COLO668 (cell line): ENCODE measurements around the gene B4GALT4.
"Not testable (repeated sequence)": the region's sequence is repeated elsewhere in the genome, so short reads cannot be mapped to it uniquely, and the experiment has no call there.

ENCODE experiments used
- DNase-seq: peaks from one replicate; lab custom pipeline; 2025; ENCODE audit not compliant: unreplicated experiment; lab: John Stamatoyannopoulos, UW

B4GALT4 gene, protein sequence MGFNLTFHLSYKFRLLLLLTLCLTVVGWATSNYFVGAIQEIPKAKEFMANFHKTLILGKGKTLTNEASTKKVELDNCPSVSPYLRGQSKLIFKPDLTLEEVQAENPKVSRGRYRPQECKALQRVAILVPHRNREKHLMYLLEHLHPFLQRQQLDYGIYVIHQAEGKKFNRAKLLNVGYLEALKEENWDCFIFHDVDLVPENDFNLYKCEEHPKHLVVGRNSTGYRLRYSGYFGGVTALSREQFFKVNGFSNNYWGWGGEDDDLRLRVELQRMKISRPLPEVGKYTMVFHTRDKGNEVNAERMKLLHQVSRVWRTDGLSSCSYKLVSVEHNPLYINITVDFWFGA

DNA sequence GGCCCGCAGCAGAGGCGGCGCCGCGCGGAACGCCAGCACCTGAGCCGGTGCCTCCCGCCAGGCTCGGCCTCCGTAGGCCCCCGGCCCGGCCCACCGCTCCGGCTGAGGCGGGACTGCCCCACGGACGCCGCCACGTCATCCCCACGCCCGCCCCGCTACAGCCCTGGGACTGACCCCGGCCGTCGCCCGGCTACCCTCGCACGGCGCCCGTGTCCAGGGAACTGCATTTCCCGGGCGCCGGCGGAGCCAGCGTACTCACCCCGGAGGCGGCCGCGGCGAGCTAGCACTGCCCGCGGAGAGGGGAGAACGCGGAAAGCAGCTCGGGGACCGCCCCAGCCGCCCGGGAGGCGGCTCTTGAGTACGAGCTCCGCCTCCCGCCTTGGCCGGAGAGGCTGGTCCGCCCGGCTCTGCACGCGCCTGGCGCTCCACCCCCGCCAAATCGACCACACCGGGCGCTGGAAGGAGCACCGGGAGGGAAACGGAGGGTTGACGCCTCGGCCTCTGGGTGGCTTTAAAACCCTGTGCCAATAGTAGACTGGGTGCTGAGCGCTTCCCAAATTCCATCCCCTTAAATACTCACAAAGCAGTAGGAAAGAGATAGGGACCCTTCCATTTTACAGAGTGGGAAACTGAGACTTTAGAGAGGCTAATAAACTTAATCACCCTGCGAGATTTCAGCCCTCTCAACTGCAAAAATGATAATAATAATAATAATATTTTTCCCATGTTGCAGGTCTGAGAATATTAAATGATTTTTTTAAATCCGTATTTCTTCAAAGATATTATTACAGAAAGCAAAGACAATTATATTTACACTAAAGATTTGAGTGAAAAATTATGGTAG, at the start of gene B4GALT4:
Gene B4GALT4, minus strand, starts transcription at position 288 of the 844 bp plus-strand sequence. CDS start 10,779 bp downstream, outside the sequence.
- DNase-seq, result peak; percentile 89

DNA sequence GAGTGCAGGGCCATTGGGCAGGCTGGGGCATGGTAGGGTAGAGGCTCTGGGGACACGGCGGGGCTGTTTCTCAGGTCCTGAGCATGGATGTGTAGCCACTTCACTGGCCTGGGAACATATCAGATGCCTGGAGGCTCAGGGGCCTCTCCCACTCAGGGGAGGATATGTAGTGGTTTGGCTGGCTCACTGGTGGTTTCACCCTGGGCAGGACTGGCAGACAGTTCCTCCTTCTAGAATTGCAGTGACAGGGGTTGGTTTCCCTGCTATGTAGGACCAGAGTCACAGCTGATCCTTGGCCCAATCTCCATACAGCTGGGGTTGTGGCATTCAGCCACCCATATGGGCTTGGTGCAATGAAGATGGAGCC, 48.7 kb upstream of the B4GALT4 start:
- no peak for DNase-seq

DNA sequence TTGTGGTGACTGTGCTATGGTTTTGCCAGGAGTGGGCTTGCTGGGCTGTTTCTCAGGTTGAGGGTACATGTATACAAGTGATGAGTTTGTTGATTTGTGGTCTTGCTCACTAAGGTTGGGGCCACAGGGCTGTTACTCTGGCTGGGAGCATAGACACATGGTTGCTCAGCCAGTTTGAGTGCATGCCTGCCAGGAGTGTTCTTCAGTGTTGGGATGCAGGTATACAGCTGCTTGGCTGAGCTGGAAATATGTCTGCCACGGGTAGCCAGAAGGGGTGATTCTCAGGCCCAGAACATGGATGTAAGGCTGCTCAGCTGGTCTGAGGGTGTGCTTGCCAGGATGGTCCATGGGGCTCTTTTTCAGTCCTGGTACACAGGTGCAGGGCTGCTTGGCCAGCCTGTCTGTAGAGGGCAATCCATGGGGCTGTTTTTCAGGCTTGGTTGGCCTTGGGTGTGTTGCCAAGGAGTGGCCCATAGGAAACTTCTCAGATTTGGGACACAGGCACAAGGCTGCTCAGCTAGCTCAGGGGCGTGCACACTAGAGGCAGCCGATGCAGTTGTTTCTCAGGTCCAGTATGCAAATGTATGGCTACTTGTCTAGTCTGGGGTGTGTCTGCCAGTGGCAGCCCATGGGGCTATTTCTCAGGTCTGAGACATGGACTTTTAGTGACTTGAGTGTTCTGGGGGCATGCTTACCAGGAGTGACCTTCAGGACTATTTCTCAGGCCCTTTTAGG, 48.2 kb upstream of the B4GALT4 start:
- DNase-seq, result no peak

DNA sequence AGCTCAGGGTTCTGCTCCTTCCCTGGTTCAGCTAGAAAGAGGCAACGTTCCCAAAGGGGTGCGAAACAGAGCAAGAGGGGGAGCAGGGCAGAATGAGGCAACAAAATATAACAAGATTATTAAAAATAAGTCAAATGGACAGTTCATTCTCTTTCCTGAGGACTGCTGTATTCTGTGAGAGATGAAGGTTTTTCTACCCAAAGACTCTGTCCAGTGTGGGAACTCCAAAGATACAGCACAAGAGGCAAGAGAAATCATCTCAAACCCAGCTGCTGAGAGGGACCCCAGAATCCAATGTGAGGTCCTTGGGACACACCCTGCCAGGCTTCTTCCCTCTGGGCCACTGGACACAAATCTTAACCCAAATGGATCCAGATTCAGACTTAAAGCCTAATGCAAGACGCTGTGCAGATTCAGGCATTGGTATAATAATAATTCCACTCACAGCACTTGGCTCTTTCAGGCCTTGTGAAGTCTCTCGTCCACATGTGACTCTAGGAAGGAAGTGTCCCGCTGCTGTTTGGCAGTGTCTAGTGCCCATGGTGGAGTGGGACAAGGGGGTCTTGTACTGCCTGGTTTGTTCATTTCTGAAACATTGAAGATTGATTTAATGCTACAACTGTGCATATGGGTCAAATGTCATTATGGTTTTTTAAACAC, 39.0 kb upstream of the B4GALT4 start:
- no peak for DNase-seq

DNA sequence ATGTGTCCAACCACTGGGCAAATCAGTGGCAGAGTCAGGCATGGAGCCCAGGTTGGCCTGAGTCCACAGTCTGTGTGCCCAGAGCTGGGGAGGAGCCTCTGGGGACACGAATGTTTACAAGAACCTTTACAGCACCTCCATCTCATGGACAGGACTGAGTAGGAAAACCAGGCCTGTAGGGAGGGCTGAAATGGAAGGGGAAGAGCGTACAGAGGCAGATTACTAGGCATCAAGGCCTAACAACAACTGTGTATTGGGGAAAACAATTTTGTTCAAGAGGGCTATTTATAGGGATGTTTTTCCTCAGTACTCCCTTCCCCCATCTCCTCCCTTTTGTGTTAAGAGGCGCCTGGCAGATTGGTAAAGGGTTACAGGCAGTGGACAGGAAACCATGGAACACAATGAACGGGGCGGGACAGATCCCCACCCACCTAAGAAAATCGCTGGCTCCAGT, 38.5 kb upstream of the B4GALT4 start:
- DNase-seq, result no peak

DNA sequence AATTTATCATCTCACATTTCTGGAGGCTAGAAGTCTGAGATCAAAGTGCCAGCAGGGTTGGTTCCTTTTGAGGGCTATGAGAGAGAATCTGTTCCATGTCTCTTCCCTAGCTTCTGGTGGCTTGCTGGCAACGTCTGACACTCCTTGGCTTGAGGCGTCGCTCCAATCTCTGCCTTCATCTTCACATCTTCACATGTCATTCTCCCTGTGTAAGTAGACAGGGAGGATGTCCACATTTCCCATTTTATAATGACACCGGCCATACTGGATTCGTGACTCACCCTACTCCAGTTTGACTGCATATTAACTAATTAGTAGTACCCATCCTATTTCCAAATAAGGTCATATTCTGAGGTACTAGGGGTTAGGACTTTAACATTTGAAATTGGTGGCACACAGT, 36.0 kb upstream of the B4GALT4 start:
- no peak for DNase-seq

DNA sequence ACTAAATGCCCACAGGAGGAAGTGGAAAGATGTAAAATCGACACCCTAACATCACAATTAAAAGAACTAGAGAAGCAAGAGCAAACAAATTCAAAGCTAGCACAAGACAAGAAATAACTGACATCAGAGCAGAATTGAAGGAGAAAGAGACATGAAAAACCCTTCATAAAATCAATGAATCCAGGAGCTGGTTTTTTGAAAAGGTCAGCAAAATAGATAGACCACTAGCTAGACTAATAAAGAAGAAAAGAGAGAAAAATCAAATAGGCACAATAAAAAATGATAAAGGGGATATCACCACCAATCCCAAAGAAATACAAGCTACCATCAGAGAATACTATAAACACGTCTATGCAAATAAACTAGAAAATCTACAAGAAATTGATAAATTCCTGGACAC, 29.5 kb upstream of the B4GALT4 start:
- not testable (repeated sequence) for DNase-seq

DNA sequence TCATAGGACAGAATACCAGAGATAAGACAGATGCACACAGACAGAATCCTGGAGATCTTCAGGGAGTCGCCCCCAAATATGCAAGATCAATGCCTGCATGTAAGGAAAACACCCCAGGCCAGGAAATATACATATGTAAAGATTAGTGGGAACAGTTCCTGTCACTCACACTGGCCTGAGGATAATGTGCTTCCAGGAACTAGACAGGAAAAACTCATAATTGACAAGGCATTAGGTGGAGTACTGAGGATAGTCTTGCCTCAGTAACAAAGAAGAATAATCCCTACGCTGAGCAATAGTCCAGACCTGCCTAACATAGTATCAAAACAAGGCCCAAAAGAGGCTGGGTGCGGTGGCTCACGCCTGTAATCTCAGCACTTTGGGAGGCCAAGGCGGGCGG, 20.4 kb upstream of the B4GALT4 start:
- no peak for DNase-seq

DNA sequence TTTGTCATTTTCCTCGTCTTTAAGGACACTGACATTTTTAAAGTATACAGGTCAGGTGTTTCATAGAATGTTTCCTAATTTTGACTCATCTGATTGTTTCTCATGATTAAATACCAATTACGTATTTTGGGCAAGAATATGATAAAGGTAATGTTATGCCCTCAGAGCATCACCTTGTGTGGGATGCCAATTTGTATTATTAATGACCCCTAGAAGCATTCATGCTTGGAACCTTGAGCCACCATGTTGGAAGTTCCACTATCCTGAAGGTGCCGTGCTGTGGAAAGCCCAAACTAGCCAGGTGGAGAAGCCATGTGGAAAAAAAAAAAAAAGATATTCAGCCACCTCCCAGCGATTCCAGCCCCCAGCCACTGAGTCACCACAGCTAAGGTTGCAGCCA, 19.1 kb upstream of the B4GALT4 start:
- DNase-seq, result no peak

DNA sequence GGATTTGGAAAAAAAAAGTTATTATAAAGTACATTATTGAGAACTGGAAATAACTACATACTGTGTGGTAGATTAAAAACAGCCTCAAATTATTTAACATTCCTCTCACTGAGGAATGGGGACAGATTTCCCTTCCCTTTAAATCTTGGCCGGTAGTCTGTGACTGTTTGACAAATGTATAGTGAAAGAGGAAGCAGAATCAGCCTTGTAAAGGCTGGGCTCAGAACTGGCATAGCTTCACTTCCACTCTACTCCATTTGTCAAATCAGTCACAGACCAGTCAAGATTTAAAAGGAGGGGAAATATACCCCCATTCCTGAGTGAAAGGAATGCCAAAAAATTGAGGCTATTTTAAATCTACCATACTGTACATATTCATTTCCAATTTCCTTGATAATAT, 18.2 kb upstream of the B4GALT4 start:
- DNase-seq, result no peak

DNA sequence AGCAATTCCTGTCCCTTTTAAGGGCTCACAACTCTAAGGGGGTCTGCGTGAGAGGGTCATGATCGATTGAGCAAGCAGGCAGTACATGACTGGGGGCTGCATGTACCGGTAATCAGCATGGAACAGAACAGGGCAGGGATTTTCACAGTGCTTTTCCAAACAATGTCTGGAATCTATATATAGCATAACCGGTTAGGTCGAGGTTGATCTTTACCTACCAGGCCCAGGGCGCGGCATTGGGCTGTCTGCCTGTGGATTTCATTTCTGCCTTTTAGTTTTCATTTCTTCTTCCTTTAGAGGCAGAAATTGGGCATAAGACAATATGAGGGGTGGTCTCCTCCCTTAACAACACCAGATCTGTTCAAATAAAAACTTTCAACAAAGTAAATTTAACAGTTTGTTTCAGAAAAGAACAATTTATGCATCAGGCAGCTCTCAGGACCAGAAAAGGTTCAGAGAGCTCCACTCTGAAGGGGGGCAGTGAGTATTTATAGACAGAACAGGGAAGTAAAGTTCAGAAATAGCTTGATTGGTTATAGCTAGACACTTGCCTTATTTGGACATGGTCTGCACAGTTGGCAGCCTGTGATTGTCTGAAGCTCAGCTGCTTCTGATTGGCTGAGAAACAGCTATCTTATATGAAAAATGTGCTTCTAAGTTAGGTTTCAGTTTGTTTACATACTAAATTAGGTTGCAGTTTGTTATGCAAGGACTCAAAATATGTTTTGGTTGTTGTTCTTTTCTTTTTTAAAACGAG, 17.2 kb upstream of the B4GALT4 start:
- DNase-seq, result no peak

DNA sequence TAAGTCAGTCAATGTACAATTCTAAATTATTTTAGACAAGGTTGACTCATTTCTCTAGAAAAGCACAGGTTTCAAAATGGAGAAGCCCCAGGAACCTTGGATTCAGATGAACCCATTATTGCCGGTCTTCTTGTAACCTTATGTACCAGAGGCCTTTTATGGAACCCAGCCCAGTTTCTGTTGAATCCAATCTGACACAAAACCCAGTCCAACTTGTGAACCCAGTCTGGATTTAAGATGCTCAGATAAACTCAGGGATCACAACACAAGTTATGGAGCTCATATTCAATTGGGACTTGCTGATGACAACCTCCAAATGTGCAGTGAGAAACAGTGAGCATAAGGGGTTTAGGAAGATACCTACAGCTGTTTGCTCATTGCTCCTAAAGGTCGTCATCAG, 16.4 kb upstream of the B4GALT4 start:
- no peak for DNase-seq

DNA sequence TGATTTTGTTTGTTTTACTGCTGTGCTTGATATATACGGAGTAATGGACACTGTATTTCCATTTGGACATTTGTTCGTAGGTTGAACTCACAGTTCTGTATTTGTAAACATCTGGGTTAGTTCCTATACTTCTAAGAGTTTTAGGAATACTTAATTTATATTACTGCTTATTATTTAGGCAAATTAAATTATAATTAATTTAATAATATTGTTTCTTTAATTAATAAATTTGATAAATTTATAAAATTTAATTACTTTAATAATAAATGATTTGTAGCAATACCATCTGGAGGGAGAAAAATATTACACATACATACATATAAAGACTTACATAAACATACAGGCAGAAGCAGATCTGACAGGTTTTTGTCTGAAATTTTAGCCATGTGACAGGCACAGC, 14.5 kb upstream of the B4GALT4 start:
- DNase-seq, result no peak

DNA sequence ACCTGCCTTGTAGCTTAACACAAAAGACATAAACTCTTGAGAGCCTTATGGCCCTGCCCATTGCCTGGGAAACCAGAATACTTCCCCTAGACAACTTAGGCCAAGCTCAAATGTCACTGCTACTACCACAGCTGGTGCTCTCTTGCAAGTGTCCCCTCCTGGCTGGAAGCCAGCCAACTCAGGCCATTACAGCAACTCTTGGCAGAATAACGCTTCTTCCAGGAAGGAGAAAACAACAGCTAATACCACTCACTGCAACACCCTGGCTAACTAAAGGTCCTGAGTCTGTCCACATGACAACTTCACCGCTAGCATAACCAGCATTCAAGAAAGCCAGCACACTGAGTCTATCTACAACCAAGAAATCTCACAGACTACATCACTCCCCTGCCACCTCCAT, 5.1 kb upstream of the B4GALT4 start:
- peak; percentile 0 for DNase-seq

DNA sequence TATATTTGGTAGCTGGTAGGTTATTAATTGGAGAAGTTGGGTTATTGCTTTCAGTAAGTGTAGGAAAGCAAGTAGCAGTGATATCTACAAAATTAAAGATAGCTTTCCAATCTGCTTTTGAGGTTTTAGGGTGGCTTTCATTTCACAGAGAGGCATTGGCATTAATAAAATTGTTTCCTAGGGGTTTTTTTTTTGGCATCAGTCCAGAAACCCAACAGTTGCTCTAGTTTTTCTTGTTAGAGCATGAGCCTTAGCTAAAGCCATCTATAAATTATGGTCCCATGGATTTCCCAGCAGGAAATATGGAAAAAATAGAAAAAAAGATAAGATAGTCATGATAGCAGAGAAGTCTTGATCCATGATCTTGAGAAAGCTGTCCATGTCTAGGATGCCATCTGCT, 3.0 kb upstream of the B4GALT4 start:
- DNase-seq, result no peak

DNA sequence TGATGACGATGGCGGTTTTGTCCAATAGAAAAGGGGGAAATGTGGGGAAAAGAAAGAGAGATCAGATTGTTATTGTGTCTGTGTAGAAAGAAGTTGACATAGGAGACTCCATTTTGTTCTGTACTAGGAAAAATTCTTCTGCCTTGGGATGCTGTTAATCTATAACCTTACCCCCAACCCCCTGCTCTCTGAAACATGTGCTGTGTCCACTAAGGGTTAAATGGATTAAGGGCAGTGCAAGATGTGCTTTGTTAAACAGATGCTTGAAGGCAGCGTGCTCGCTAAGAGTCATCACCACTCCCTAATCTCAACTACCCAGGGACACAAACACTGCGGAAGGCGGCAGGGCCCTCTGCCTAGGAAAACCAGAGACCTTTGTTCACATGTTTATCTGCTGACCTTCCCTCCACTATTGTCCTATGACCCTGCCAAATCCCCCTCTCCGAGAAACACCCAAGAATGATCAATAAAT, 2.4 kb upstream of the B4GALT4 start:
- not testable (repeated sequence) for DNase-seq

DNA sequence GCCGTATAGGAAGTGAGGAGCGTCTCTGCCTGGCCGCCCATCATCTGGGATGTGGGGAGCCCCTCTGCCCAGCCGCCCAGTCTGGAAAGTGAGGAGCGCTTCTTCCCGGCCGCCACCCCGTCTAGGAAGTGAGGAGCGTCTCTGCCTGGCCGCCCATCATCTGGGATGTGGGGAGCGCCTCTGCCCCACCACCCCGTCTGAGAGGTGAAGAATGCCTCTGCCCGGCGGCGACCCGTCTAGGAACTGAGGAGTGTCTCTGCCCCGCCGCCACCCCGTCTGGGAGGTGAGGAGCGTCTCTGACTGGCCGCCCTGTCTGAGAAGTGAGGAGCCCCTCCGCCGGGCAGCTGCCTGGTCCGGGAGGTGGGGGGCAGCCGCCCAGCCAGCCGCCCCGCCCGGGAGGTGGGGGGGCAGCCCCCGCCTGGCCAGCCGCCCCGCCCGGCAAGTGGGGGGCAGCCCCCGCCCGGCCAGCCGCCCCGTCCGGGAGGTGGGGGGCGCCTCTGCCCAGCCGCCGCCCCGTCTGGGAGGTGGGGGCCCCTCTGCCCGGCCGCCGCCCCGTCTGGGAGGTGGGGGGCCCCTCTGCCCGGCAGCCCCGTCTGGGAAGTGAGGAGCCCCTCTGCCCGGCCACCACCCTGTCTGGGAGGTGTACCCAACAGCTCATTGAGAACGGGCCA, 1.8 kb upstream of the B4GALT4 start:
- DNase-seq, result not testable (repeated sequence)

DNA sequence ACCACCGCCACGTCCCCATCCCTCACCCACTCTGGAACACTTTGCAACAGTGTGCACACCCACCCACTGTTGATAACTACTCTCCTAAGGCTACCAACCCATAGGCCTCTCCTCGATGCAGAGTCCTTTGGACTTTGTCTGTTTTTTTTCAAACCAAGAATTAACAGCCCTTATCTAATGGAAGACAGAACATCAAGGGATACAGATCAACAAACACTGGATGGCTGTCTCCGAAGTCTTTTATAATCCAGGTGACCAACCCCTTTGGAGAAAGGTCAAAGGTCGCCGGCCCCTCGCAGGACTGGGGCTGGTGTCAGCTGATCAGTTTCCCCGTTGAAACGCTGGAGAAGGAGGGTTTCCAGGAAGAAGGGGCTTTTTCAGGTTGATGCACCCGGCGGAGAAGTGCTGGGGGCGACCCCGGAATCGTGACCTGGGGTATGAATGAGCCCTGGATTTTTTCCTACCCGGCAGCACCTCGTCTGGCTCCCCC, 532 bp downstream of the B4GALT4 start:
- DNase-seq, result peak; percentile 37

DNA sequence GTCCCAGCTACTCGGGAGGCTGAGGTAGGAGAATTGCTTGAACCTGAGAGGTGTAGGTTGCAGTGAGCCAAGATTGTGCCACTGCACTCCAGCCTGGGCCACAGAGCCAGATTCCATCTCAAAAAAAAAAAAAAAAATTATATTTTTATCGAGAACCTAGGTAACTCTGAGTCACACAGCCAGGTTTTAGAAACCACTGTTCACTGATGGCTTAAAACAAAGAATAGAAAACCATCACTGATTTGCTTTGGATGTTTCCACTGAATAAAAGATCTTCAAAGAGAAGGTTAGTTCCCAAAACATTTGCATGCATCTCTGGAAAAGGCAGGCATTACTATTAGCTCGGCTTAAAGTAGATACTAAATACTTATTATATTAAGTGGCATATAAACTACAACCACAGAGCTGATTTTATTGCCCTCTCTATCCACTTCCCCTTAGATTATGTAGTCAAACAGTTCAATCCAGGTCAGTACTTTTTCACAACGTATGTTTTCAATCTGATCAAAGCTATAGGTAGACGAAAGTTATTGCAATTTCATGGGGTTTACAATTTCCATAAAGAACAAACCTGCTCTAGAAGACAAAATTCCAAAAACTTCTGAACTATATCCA, 1.4 kb downstream of the B4GALT4 start:
- no peak for DNase-seq
